NCI-H774 (cell line): ENCODE measurements around the gene TMEM215.
"Not testable (repeated sequence)": the region's sequence is repeated elsewhere in the genome, so short reads cannot be mapped to it uniquely, and the experiment has no call there.

Experiments
- DNase-seq: peaks from one replicate; lab custom pipeline; 2025; lab: John Stamatoyannopoulos, UW

TMEM215 gene, protein sequence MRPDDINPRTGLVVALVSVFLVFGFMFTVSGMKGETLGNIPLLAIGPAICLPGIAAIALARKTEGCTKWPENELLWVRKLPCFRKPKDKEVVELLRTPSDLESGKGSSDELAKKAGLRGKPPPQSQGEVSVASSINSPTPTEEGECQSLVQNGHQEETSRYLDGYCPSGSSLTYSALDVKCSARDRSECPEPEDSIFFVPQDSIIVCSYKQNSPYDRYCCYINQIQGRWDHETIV

DNA sequence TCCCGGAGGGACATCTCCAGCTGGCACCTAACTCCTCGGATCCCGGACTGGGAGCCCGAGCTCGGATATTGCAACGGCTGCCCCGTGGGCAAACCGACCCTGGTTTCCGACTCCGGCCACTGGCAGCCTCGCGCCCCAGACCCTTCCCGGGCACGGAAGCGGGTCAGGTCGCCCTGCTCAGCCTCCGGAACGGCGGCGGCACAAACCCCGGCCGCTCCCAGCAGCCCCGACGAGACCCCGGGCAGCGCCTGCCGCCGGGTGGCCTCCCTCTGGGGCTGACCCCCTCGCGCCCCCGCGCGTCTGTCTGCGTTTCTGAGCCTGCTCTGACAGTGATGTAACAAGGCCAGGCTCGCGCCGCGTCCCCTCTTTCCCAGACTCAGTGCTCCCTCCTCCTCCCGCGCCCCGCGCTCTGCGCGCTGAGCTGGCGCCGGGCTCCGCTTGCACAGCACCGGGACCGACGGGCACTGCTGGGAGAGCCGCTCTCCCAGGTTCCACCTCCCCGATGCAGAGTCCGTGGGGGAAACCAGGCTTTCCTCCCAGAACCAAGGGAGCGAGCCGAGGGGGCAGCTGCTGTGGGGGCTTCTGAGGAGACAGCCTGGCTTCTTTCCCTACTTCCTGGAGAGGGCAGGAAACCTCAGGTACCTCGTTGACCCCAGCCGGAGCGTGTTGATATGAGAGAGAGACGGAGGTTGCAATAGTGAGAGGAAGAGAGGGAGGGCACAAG, at the start of gene TMEM215:
TMEM215 (plus strand) TSS at position 373 of the 724 bp plus-strand sequence. CDS start 644 bp downstream, outside the sequence.
- peak; percentile 5 for DNase-seq

DNA sequence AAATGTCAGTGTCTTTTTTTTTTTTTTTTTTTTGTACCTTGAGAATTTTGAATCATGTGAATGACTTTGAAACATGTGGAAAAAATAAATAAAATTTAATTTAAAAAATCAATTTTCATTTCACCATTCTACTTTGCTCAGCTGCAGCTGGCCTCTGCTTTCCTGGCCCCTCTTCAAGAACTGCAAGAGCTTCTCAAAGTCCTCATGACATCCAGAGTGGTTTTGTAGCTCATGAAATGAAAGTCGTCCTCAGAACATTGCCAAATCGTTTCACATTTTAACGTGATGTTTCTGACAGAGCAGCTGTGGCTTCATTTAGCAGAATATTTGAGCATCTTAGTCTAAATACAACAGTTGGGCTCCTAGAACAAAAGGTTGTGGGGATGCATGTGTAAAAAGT, 47.9 kb upstream of the TMEM215 start:
- DNase-seq = no peak

DNA sequence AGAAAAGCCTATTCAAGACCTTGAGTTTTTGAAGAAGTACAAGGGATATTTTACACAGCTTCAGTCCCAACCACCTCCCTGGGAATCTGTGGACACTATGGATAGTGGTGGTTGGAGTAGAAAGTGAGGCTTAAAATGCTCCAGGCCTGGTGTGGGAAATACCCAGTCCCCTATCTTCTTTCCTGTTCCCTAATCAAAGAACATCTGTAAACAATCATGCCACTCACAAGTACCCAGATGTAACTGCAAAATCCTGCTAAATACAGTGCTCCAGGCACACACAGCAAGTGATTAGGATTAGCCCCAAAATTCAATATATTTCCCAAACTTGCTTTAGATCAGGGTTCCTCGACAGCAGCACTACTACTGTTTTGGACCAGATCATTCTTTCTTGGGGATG, 46.0 kb upstream of the TMEM215 start:
- DNase-seq = no peak

DNA sequence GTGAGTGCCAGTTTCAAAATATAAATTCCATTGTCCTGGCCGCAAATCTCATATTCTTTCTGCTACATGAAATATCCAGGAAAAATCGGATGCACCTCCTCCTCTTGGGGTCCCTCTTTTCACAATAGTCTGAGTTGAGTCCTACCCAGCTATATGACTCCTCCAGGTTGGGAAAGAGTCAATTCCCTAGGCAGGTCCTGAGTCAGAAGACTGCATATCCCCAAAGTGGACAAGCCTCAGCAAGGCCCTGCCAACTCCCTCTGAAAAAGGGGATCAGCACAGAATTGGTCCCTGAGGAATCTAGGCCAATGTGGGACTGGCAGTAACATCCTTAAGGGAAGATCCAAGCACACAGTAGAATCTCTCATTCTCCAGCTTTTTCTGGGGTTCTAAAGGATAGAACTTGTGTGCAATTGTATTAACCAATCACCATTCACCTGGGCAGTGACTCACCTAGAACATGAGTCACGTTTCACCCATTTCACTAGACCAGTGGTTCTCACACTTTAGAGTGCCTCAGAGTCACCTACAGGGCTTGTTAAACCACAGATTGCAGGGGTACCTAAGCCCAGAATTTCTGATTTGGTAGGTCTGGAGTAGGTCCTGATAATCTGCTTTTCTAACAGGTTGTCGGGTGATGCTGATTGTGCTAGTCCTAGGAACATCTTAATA, 44.7 kb upstream of the TMEM215 start:
- no peak for DNase-seq

DNA sequence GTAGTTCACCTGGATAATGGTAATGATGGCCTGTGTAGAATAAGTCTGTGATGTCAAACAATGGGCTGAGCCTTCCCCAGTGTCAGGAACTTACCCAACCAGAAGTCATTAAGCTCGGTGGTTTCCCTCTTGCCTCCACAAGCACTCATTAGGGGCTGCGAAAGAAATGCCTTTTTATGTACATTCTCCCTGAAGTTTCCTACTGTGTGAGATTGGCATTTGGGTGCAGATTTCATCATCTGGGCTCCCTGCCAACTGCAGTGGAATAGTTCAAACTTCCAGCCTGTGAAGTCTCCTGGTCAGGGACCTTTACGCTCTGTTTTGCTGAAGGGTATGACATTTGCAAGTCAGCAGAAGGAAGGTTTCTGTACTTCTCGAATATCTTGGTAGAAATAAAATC, 41.6 kb upstream of the TMEM215 start:
- no peak for DNase-seq

DNA sequence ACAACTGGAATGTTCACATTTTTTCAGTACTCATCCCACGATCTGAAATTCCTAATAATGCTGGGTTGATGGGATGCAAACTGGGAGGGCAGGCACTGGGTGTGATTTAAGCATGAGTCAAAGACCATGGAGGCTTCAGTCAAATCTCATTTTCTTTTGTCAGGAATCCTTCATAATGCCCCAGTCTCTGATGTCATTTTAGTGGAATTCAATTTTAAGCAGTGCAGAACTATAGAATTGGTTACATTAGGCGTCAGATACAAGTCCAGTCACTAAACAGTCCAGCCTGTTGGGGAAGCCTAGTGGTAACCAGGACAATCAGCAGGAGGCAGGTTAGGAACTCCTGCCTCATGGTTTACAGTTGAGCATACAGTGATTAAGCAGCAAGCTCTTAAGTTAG, 41.0 kb upstream of the TMEM215 start:
- no peak for DNase-seq

DNA sequence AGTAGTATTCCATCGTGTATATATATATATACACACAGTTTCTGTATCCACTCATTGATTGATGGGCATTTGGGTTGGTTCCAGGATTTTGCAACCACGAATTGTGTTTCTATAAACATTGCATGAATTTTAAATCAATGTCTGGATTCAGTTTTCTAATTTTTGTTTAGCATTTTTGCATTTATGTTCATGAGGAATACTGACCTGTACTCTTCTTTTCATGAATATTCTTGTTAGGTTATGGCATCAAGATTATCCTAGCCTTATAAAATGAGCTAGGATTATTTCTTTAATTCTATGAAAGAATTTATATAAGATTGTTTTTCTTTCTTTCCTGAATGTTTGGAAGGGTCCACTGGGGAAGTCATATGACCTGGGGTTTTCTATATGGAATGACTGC, 35.3 kb upstream of the TMEM215 start:
- no peak for DNase-seq

DNA sequence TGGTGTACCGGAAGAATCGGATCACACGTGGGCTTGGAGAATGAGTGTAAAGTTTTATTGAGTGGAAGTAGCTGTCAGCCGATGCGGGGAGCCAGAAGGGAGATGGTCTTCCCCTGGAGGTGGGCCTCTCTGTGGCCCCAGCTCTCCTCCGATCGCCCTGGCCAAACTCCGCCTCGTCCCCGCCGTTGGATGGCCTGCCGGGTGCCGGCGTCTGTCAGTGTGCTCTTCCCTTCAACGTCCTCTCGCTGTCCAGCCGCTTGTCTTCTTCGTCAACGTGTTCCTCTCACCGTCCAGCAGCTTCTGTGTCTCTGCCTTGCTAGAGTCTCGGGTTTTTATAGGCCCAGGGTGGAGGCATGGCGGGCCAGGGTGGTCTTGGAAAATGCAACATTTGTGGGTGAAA, 27.6 kb upstream of the TMEM215 start:
- DNase-seq = no peak

DNA sequence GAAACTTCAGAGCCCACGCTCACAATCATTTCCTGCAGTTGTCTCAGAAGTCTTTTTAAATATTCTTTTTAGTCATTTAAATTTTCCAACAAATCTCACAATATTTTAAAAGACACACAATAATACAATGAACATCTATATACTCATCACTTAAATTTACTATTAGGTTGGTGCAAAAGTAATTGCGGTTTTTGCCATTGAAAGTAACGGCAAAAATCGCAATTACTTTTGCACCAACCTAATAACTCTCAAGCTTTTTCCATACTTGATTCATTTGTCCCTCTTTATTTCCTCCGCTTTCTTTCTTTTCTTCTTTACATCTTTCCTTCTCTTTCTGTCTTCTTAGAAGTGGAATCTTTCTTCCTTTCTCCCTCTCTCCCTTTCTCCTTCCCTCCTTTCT, 19.2 kb upstream of the TMEM215 start:
- no peak for DNase-seq

DNA sequence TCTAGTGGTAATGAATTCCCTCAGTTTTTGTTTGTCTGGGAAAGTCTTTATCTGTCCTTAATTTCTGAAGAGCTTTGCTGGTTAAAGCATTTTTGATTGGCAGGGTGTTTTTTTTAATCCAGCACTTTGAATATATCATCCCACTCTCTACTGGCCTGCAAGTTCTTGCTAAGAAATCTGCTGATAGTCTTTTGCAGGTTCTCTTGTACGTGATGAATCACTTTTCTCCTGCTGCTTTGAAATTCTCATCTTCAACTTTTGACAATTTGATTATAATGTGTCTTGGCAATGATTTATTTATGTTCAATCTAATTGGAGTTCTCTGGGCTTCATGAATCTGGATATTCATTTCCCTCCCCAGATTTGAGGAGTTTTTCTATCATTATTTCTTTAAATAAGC, 8.1 kb upstream of the TMEM215 start:
- DNase-seq = no peak

DNA sequence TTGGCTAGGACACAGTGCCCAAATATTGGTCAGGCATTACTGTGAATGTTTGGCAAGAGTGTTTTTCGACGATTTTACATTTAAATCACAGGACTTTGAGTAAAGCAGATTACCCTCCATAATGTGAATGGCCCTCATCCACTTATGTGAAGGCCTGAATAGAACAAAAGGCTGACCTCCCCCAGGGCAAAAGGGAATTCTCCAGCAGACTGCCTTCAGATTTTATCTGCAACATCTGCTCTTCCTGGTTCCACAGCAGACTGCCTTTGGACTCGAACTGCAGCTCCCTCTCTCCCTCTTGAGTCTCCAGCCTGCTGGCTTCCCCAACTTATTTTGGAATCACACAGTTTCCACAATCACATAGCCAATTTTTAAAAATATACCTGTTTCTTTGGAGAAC, 7.1 kb upstream of the TMEM215 start:
- no peak for DNase-seq

DNA sequence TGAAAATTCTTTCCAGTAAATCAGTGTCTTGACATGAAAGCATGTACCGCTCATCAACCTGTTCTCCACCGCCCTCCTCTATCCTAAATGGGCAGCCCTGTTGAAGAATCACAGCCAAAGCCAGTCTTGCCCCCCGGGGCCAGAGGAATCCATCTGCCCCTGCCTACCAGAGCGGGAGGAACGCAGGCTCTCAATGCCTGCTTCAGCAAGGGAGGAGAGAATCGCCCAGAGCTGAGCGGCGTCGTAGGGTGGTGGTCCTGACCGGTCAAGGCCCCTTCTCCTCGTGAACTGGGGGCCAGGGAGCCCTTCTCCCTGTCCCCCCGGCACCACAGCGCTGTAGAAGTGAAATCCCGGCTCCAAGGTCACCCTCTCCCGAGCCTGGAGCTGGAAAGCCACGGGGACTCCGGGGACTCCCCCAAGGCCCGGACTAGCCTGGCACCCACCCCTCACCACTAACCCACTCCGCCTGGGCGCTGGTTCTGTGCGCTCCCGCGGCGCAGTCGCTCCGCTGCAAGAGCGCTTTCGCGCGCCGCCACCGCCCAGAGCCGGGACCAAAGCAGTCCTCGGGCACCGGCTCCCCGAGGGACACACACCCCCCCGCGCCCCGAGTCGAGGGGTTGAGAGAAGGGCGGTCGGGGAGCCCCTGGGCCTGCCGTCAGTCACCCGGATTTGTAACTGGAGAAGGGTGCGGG, 718 bp upstream of the TMEM215 start:
- DNase-seq = no peak

DNA sequence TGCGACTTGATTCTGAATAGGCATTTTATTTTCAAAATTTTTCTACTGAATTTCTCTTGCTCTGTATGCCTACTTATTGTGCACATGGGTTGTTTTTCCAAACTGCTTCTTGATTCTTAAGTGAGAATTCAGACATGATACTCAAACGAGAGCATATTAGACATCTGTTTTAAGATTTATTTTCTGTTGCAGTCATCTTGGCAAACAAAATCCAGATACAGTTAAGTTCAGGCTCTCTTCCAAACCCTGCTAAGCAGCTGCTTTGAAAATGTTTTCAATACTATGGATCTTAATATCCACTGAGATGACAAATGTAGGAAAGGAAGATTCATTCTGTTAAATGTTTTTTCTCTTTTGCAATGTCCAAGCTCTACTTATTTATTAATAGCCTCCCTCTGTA, 4.5 kb downstream of the TMEM215 start:
- DNase-seq = no peak

DNA sequence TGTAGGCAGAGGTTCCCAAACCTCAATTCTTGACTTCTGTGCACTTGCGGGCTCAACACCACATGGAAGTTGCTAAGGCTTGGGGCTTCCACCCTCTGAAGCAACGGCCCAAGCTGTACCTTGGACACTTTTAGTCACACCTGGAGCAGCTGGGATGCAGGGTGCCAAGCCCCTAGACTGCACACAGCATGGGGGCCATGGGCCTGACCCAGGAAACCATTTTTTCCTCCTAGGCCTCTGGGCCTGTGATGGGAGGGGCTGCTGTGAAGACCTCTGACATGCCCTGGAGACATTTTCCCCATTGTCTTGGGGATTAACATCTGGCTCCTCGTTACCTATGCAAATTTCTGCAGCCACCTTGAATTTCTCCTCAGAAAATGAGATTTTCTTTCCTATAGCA, 12.7 kb downstream of the TMEM215 start:
- DNase-seq = not testable (repeated sequence)

DNA sequence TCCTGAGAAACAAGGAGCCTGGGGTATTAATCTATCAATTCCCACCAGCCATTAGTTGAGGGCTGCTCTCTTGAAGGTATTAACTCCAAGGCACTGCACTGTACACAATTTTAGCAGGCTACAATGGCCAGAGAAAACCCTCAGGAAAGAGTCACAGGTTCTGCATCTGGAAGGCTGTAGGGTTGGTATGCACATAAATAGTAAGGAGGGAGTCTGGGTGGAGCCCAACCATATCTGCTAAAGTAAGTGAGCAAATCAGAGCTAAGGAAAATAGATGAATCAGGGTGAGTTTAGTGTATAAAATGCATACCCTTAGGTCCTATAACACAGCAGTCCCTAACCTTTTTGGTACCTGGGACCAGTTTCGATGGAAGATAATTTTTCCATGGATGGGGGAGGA, 18.2 kb downstream of the TMEM215 start:
- no peak for DNase-seq

DNA sequence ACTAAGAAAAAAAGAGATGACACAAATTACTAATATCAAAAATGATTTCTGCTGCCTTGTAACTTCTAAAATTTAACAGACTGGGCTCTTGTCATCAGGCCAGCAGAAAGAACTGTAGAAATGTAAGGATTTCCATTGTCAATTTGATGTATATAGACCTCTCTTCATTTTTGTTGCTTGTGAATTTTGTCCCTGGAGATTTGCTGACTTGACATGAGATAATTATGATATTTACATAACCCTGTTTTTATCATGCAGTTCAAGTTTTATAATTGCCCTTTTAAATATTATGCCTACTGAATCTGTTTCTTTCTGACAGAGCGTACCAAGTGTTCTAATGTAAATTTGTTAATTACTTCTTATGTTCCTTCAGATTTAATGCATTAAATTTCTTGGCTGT, 23.9 kb downstream of the TMEM215 start:
- no peak for DNase-seq

DNA sequence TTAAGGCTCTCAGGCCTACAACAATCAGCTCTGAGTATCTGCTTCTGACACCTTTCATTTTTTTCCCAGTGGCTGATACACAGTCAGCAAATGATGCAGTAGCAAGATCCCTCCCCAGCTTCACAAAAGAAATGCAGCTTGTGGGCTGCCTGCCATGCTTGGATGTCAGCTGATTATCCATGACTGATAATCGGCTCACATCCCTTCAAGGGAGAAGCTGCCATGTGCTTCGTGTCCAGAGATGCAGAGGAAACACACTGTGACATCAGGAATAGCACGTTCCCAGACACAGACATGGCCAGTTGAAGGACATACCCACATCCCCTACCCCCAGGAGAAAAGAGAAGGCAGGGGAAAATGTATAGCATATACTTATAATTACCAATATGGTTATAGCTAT, 27.9 kb downstream of the TMEM215 start:
- no peak for DNase-seq

DNA sequence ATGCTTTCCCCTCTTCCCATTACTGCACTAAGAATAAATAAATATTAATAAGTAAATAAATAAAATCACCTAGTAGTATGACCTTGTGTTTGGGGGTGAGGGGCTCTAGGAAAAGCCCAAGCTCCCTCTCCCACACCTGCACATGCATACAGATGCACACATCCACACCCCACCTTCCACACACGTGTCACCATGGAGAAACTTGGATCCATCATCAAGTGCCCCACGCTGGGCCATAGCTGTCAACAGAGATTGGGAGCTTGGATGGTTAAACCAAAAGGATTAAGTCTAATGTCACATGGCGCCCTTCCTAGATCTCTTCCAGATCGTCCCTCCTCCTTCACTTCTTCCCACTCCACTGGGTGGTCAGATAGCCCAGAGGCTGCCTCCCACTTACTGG, 37.0 kb downstream of the TMEM215 start:
- DNase-seq = no peak

DNA sequence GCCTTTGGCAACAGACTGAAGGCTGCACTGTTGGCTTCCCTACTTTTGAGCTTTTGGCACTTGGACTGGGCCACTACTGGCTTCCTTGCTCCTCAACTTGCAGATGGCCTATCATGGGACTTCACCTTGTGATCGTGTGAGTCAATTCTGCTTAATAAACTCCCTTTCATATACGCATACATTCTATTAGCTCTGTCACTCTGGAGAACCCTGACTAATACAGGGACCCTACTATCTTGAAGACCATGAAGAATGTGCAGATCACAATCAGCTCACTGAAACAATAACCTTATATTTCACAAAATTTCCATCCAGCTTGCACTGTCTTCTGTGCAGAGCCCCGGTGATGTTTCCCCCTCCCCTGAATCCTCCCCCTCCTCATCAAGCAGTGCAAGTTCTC, 39.8 kb downstream of the TMEM215 start:
- DNase-seq = no peak

DNA sequence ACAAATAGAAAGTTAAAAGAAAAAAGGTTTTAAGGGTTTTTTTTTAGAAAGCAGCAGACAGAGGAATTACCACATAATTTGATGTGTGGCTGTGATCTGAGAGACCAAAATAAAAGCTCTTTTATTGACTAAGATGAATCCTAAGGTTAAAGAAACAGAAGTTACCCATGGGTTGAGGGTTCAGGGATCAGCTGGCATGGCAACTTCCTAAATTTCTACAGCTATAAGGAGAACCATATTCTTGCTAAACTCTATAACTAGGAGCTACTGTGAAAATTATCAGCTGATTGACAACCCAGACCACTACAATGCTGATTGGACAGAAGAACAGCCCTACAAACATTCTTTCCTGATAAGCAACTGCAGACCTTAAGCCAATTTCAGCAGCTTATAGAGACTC, 40.2 kb downstream of the TMEM215 start:
- DNase-seq = no peak

DNA sequence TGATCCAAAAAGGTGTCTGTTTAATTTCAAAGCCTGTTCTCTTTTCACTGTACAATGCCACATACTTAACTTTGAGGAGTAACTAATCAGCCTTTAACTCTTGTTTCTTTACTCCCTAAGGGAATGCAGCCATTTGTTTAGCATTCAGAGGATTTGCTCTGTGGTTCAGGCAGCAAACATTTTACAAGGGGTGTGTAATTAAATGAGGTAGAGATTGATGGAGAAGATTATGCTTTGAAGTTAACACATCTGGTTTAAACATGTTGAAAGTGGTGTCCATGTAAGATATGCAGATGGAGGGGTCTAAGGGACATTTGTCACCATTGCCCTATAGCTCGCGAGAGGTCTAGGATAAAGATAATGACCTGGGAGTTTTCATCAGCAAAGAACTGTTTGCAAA, 41.9 kb downstream of the TMEM215 start:
- DNase-seq = no peak

DNA sequence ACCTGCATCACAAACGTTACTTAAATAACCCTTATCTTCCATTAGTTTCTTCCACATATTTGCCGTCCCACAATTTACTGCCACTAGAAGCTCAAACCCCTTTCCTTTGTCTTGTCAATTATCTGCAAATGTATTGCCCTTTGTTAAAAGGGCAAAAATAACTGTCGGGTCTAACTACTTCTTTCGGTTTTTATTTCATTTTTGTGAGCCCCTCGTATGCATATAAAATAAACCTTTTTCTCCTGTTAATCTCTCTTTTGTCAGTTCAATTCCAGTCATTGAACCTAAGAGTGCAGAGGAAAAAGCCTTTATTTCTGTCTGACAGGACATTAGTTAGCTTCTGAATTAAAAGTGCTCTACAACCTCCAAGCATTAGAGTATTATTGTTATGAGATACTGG, 45.5 kb downstream of the TMEM215 start:
- no peak for DNase-seq

DNA sequence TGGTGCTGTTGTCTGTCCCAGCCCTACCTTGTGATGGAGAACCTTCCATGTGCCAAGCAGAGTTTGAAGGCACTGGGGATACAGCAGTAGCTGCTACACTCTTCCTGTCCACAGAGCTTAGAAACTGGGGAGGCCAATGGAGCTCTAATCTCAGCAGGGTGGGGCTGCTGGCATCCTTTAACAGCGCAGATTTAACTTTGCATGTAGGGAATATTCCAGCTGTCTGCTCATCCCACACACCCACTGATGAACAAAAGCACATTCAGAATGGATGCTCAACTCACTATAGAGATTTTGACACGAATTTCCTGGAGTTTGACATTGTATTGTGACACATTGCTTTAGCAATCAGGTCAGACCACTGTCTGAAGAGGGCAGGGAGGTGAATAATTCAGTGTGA, 49.0 kb downstream of the TMEM215 start:
- DNase-seq = no peak
